Hepatic stellate cell (primary cell): ENCODE data around the gene SH3RF3.
A peak's percentile ranks its signal among the peaks of the same experiment; 100 is the strongest.

Experiments
- DNase-seq: peaks from one replicate; pipeline ENCODE4 v3.0.0; 2011; ENCODE audit warnings: low spot score

SH3RF3 gene

DNA sequence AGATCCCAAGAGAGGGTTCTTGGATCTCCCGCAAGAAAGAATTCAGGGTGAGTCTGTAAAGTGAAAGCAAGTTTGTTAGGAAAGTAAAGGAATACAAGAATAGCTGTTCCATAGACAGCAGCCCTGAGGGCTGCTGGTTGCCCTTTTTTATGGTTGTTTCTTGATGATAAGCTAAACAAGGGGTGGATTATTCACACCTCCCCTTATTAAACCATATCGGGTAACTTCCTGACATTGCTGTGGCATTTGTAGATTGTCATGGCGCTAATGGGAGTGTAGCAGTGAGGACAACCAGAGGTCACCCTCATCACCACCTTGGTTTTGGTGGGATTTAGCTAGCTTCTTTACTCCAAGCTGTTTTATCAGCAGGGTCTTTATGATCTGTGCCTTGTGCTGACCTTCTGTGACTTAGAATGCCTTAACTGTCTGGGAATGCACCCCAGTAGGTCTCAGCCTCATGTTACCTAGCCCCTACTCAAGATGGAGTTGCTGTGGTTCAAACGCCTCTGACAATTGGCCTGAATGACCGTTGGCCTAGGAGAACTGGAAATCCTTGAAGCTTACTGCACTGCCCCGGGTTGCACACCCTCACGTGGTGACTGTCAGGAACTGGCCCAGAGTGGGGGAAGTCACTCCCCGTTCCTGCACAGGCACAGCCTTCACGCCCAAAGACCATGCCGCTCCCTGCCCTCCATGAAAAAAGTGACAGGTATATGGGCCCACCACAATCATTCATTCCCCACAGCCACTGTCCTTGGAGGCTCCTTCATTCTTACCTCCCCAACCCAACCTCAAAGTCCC, 347.8 kb downstream of the SH3RF3 start:
- DNase-seq: no peak

DNA sequence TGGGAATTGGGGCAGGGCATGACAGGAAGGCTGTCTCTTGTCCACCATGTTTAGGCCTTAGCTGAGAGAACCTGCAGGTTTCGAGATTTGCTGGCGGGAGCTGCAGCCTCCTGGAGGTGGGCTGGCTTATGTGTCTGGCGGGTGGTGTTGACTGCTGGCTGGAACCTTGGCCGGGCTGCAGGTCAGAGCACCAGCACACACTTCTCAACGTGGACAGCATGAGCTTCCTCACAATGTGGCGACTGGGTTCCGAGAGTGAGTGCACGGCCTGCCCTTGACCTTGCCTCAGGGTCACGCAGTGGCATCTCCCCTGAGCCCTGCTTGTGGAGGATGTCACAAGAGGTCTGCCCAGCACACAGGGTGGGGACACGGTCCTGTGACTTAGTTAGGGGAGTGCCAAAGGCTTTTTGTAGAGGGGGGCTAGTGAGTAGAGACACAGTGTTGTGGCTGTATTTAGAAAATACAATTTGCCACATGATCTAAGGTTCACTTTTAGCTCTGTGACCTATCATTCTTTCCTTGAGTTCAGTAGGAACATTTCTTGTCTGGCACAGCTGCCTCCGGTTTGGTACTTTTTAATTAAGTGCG, 350.0 kb downstream of the SH3RF3 start:
- no peak for DNase-seq

DNA sequence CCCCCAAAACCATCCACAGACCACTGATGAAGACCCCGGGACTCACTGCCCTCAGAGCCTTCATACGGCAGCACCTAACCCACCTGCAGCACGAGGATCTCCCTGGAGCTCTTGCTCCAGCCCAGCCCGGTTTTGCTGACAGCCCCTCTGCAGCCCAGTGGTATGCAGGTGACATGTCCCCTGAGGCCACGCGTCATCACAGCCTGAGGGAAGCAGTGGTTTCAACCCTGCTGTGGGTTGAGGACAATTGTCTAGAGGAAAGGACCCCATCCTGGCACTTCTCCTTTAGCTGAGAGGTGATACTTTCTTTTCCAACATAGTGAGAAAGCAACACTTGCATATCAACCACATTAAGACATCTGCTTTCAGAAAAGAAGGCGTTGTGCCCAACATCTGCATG, 350.8 kb downstream of the SH3RF3 start:
- DNase-seq: no peak

DNA sequence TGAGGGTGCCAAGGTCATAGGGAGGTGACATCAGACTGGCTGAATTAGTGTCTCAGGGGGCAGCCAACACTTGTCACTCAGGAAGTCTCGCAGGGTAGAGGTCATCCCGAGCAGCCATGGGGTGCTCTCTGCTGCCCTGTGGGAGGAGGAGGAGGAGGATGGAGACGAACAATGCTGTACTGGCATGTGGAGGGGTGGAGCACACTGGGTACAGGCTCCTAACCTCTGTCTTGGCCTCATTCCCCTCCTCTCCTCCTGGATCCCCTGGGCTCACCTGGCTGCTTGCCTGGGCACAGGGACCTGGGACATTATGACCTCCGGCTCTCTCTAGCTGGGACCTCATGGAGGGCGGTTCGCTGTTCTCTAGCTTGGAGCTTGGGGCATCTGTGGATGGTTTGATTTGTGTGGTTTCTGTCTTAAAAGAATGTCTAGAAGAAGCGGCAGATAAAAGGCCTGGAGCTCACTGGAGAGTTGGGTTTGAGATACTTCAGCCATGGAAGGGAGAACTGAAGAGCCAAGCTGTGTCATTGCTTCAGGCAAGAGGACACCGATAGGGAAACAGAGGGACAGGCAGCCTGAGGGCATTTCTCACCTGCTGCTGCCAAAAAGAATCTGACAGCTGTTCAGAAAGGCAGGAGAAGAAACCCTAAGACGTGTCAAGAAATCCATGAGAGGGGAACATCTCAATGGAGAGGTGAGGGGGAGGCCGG, 351.6 kb downstream of the SH3RF3 start:
- no peak for DNase-seq

DNA sequence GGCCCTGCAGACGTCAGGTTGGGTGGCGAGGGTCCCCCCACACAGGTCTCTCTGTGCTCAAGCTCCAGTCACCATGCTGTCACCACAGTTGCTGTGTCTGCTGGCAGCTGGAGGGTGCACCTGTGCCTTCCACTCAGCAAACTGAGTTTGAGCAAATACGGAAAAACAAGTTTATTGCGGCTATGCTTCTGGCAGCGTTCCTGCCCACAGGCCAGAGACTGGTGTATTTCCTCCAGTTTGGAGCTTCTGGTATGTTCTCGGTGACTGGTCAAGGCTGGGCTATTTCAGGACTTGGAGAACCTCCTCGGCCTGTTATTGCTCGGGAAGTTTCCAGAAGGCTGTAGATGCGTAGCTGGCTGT, 352.2 kb downstream of the SH3RF3 start:
- DNase-seq: no peak

DNA sequence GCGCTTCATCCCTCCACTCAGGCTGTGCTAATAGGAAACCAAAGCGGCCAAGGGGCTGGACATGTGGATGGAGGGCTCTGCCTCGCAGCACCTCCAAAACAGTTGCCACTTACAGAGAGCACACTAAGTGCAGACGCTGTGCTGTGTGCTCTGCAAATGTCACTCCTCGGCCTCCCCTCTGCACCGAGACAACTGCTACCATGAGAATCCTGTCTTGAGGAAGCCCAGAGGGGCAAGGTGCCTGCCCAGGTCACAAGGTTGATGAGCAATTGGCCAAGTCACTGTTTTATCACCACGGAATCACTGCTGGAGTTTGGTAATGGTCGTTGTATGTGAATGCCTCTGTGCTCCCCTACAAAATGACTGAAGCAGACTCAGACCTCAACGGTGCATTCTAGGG, 352.6 kb downstream of the SH3RF3 start:
- no peak for DNase-seq

DNA sequence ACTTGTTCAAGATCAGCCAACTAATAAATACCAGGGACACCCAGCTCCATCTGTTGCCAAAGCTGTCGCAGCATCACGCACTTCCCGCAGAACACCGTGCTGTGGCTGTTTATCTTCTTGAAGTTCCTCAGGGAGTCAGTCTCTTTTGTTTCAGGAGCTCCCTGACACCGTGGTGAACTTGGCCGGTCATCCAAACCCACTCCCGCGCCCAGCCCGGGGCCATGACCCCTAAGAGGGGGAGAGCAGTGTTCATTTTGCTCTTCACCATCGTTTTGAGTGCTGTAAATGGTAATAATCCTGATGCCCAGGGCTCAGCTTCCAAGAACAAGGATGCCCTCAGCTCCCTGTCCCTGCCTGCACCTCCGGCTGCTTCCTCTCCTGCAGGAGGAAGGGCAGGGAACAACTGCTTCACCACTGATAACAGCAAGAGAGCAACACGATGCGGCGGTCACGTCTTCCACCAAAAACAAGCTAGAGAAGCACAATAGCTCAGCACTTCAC, 353.4 kb downstream of the SH3RF3 start:
- DNase-seq: no peak

DNA sequence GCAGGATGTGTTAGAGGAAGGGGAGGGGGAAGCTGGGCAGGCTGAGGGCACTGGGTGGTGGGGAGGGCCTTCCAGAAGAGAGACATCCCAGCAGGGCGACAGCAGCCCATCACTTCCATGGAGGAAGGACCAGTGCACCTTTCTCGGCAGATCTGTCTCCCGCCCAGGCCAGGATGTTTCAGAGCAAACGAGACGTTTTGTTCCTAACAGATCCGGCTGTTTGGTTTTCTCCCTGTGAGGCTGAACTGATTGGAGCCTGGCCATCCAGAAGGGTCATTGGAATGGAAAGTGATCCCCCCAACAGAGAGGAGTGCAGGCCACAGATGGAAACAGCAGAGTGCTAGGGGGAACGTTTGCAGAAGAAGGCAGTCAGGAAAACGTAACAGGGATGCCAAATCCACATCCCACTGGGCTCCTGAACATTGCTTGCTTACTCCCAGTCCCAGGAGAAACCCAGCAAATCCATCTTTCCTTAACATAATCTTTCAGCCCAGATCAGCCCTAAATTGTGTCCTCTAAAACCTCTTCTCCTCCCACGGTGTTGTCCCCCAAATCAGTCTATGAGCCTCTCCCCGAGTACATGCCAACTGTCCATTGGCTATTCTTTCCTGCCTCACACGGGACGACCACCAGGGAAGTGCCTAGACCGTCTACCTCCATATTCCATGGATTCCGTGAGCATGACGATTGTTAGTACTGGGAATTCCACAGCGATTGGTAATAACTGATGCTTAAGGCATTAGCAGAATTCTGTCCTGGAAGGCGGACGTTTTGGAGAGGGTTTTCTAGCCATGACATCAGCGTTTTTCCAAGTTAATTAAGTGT, 357.9 kb downstream of the SH3RF3 start:
- DNase-seq: peak; percentile 95

DNA sequence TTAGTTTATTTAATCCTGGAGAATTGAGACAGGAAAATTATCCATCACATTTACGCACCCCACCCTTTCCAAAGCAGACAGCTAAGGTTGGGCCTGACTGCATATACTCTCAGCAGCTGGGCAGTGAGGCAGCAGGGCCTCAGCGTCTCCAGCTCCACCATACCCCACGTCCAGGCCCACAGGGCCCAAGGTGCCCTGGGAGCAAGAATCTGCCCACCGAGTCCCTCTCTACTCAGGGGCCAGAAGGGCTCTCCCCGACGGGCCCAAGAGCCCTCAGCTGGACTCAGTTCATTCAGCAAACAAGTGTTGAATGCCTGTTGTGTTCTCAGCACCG, 358.5 kb downstream of the SH3RF3 start:
- no peak for DNase-seq

DNA sequence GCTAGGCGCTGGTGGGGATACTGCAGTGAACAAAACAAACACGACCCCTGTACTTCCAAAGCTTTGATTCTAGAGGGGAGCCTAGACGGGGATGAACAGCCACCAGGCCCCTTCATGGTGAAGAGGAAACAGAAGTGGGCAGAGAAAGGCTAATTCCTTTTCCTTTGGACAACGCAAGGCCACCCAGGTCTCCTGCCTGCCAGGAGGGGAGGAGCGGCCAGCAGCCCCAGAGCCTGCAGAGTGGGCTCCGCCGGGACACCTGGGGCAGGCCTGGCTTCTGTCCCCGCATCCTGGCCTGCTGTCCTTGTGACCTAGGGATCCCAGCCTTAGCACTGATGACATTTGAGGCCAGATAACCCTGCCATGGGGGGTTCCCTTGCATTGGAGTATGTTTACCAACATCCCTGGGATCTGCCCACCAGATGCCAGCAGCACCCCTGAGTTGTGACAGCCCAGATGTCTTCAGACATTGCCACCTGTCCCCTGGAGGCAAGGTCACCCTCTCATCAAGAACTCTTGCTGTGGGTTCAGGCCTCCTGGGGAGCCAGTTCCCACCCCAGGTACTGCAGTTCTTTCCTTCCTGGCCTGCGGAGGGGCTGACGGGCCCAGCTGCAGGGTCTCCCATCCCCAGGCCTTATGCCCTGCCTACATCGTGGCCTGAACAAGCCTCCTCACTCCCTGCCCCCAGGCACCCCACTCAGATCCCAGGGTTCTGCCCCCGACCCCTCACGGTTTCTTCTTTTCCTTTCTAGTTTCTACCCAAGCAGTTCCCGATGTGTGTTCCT, 359.1 kb downstream of the SH3RF3 start:
- DNase-seq: no peak

DNA sequence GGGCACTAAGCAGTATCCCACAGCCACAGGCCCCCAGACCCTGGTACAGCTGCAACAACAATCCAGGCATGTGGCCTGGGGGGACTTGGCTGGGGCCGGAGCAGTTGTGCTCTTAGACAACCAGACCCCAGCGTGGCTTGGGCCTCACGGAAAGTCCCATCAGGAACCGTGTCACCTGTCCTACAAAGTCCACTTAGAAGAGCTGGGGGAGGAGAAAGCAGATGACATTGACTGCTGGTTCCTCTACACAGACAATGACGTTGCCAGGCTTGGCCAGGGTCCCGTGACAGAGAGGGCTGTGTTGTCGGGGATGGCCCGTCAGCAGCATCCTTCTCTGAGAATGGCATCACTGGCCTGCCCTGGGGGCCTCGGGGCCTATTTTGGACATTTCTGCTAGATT, 360.3 kb downstream of the SH3RF3 start:
- no peak for DNase-seq

DNA sequence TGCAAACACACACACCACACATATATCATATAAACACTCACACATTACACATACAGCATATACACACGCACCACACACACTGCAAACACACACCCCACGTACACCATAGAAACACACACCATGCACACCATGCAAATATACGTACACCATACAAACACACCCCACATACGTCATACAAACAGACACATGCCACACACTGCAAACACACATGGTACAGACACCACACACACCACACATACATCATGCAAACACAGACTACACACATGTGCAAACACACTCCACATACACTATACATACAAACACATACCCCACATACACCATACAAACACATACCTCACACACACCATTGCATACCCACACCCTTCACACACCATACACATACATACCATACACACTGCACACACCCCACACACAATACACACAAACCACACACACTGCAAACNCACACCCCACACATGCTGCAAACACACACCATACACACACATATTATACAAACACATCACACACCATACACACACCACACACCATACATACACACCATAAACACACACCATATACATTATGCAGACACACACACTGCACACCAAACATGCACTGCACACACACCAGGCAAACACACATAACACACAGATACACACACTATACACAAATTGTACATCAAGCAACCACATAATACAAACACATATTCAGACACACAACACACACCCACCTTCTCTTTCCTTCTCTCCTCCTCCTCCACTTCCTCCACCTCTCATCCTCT, 364.4 kb downstream of the SH3RF3 start:
- no peak for DNase-seq

DNA sequence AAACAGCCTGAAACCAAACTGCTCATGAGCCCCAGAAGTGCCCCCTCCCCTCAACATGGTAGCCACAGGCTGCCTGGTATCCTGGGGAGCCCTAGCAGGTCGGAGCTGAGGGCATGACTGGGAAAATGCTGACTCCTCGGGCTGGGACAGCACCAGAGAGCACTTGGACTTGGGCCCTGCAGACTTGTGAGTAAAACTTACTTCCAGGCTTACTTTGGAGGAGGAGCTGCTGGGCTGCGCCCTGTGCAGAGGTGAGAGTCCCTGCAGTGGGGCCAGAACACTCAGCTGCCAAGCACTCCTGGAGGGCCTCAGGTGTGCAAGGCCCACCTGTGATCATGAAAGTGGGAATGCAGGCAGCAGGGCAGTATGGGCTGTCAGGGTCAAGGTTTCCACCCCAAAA, 365.3 kb downstream of the SH3RF3 start:
- DNase-seq: no peak

DNA sequence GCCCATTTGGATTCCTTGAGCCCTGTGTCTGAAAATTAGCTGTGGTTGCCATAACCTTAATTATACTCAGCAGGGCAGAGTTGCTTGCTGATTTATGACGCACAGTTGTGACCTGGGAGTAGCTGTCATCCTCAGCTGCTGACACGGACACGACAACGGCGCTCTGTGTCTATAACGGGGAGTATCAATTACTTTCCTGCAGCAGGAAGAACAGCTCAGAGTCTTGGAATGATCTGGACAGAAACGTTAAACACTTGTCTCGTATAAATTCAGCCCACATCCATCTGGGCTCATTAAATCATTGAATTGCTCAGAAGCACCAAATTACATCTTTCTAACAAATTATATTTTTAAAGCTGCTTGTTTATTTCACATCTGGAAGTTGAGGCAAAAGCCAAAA, 368.5 kb downstream of the SH3RF3 start:
- DNase-seq: peak; percentile 44

DNA sequence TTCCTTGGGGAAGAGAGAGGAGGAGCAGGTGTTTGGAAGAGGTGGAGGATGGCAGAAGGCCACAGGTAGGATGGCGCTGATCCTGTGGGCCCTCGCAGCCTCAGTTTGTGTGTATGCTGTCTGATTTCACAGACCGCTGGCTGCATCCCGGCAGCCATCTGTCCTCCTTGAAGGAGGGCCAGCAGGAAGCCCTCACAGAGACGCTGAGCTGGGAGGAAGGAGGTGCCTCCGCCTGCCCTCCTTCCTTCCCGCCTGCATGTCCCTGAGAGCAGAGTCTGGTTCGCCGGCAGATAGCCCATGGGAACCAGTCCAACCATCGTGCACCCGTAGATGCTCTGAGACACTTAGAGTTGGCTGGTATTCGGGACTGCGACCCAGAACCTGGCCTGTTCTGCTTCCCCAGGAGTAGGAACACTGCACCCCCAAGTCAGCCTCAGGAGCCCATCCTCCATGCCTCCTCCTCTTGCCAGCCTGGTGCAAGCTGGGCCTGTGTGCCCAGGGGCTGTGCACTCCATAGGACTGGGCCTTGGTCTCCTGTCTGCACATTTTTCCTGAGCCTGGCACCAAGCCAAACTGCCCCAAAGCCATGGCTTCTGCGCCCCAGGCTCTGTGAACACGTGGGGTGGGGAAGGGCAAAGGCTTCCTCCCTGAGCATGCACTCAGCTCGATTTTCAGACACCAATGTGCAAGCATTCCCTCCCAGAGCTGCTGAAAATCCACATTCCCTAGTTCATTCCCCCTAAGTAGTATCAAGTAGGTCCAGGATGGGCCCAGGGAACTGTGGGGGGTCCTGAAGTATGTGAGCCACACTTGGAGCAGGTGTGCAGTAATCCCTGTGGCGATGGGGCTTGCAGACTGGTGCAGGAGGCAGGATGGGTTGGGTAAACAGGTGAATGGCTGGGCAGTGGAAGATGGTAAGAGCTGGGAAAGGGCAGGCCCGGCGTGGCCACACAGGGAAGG, 369.2 kb downstream of the SH3RF3 start:
- DNase-seq: no peak

DNA sequence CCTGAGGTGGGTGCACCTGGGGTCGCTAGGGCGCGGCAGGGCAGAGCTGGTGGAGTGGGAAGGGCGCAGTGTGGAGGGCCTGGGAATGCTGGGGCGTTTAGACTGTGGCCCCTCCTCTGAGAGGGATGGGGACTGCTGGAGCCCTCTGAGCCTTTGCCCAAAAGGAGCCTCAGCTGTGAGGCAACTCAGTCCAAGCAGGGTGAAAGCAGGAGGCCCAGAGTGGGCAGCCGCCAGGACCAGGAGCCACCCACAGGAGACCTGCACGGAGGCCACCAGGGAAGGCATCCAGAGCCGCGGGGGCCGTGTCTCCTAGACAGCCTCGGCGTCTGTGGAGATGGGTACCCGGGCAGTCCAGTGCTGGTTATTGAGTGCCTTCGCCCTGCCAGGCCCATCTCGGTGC, 369.9 kb downstream of the SH3RF3 start:
- no peak for DNase-seq

DNA sequence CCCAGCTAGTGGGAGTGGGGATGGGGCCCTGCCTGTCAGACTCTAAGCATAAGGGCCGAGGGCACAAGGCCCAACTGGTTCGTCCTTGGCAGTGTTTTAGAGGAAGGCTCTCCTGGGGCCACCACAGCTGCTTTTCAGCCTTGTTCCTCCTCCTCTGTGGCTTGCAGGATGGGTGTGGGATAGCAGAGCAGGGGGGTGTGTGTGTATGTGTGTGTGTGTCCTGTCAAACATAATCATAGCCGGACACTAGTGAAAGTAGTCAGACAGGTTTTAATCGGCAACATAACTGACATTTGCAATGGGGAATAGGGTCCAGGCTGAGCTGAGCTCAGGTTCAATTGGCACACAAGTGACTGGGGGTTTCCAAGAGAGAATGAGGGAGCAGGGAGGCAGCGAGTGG, 370.6 kb downstream of the SH3RF3 start:
- DNase-seq: no peak

DNA sequence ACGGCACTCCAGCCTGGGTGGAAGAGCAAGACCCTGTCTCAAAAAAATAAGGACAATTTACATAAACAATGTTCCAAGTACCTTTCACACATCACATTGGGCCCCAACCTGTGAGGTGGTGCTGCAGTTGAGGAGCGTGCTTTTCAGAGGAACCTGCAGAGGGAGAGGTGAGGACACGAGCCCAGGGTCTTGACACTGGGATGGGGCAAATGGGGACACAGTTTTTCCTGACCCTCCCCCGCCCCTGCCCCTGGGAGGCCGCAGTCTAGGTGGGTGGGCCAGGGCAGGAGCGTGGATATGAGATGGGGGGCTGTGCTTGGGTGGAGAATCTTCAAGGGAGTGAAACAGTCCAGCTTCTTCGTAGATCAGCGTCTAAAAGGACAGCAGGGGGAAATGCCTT, 371.9 kb downstream of the SH3RF3 start:
- no peak for DNase-seq

DNA sequence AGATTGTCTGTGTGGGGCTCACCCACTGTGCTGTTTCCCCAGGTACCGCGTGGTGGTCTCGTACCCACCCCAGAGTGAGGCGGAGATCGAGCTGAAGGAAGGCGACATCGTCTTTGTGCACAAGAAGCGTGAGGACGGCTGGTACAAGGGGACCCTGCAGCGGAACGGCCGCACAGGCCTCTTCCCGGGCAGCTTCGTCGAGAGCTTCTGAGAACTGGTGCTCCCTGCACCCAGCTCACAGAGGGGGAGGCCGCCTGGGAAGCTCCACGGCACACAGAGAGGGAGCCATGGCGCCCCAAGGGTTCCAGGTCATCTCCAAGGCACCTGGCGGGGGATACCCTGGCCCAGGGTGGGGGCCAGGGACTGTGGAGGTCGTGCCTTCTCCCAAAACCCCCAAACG, 372.5 kb downstream of the SH3RF3 start:
- no peak for DNase-seq

DNA sequence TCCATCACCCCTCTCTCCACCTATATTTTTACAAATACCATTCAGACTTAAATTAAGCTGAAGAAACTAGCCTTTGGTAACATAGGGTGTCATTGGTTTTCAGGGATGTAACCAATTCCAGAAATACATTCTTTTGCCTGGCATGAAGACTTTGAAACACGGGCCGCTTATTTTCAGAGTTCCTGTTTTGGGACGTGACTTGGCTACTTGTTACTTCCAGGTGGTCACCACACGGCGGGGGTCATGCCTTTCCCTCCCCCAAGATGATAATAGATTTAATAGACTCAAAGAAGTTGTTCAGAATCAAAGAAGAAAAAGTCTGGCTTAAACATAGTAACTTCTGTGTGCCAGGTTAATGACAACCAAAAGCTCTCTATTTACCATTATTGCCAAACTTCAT, 374.2 kb downstream of the SH3RF3 start:
- no peak for DNase-seq
